OCI-LY1 (cell line): ENCODE data around the gene MCAT.

Source experiments
- CTCF ChIP-seq: fragments of 200-600 bp; sonication (generic), shearing (Covaris generic); IDR thresholded peaks from 2 replicates; pipeline ENCODE4 v1.5.1; 2017; ENCODE audit warnings: mild to moderate bottlenecking, antibody characterized with exemption, low read length, moderate library complexity, mixed read lengths
- EZH2 ChIP-seq: fragments of 200-600 bp; sonication (generic), shearing (Covaris generic); IDR thresholded peaks from 2 replicates; pipeline ENCODE4 v1.8.0; 2017; ENCODE audit warnings: borderline replicate concordance, mixed run types, mild to moderate bottlenecking, antibody characterized with exemption, low read length, moderate library complexity, mixed read lengths

- TF ChIP-seq CTCF (no peak), EZH2 (no peak)
Measured at GRCh38 chr22:43113526-43114251, 29.5 kb downstream of the MCAT start.
